Chondrocyte (in vitro differentiated cells): ENCODE data around the gene DUSP22. TPM values are rescaled to one million over a fixed set of nuclear protein-coding genes. Genes with fewer than 3 reads are reported as not detected.

Experiments used
- DNase-seq: peaks from one replicate; pipeline ENCODE4 v3.0.0; 2021; ENCODE audit warnings: mixed read lengths, low spot score
- H3K27ac Mint-ChIP-seq: one replicate; pipeline ENCODE4 v1.8.0; 2021; ENCODE audit warnings: mild to moderate bottlenecking, moderate library complexity, mixed read lengths; ENCODE audit not compliant: unreplicated experiment
- H3K27me3 Mint-ChIP-seq: 2 replicates; pipeline ENCODE4 v1.8.0; 2021; ENCODE audit warnings: low read depth, mixed read lengths
- H3K36me3 Mint-ChIP-seq: 2 replicates; pipeline ENCODE4 v1.8.0; 2021; ENCODE audit warnings: low read depth, mixed read lengths
- H3K4me1 Mint-ChIP-seq: 2 replicates; pipeline ENCODE4 v1.8.0; 2021; ENCODE audit warnings: low read depth, mild to moderate bottlenecking, mixed read lengths
- H3K4me3 Mint-ChIP-seq: one replicate; pipeline ENCODE4 v1.8.0; 2021; ENCODE audit warnings: mild to moderate bottlenecking, moderate library complexity, mixed read lengths; ENCODE audit not compliant: unreplicated experiment
- H3K9me3 Mint-ChIP-seq: 2 replicates; pipeline ENCODE4 v1.8.0; 2021; ENCODE audit warnings: low read depth, mixed read lengths
- CTCF ChIP-seq: fragments of 200-600 bp; sonication (generic); IDR thresholded peaks from 2 replicates; pipeline ENCODE4 v1.5.0; 2021; ENCODE audit warnings: antibody characterized with exemption, mild to moderate bottlenecking, moderate library complexity
- total RNA-seq: library from RNA; stranded (reverse); gene quantifications from 3 replicates; pipeline ENCODE4 v1.2.1, GENCODE V29; 2021

DUSP22 gene
- total RNA-seq, 1 donor from 2014 or later: 34.2 TPM

GRCh38 chr6:382883-383810 lies 90.9 kb downstream of the DUSP22 start:
- Mint-ChIP-seq H3K27ac (no peak overlapping the region), H3K4me1 (no peaks in the 10 kb centered on the region), H3K27me3 (peaks cover 41% of the 10 kb centered on the region), H3K9me3 (peaks cover 4% of the 10 kb centered on the region), H3K4me3 (no peak overlapping the region), H3K36me3 (no peaks in the 10 kb centered on the region)
- no peak for TF ChIP-seq CTCF
- DNase-seq: no peak

- TF ChIP-seq CTCF: no peak
- Mint-ChIP-seq H3K36me3 (no peaks in the 10 kb centered on the region), H3K4me1 (no peaks in the 10 kb centered on the region), H3K27me3 (peaks cover 44% of the 10 kb centered on the region), H3K27ac (no peak overlapping the region), H3K4me3 (no peak overlapping the region), H3K9me3 (peaks cover 4% of the 10 kb centered on the region)
- DNase-seq: no peak
These were observed 91.6 kb downstream of the DUSP22 start for GRCh38 chr6:383856-384255.

GRCh38 chr6:384898-385297 lies 92.6 kb downstream of the DUSP22 start:
- peaks cover 4% of the 10 kb centered on the region for H3K9me3 Mint-ChIP-seq
- H3K27me3 Mint-ChIP-seq: peaks cover 54% of the 10 kb centered on the region
- H3K27ac Mint-ChIP-seq: no peak overlapping the region
- no peak overlapping the region for H3K4me3 Mint-ChIP-seq
- no peaks in the 10 kb centered on the region for H3K4me1 Mint-ChIP-seq
- no peaks in the 10 kb centered on the region for H3K36me3 Mint-ChIP-seq
- no peak for DNase-seq
- no peak for TF ChIP-seq CTCF

GRCh38 chr6:385614-386013 lies 93.3 kb downstream of the DUSP22 start:
- Mint-ChIP-seq H3K9me3 (peaks cover under 1% of the 10 kb centered on the region), H3K4me3 (no peak overlapping the region), H3K4me1 (no peaks in the 10 kb centered on the region), H3K36me3 (no peaks in the 10 kb centered on the region), H3K27ac (no peak overlapping the region), H3K27me3 (peaks cover 54% of the 10 kb centered on the region)
- DNase-seq: no peak
- no peak for TF ChIP-seq CTCF

- TF ChIP-seq CTCF: no peak
- Mint-ChIP-seq H3K27me3 (peaks cover 59% of the 10 kb centered on the region), H3K27ac (no peak overlapping the region), H3K4me1 (peaks cover 7% of the 10 kb centered on the region), H3K9me3 (no peaks in the 10 kb centered on the region), H3K4me3 (no peak overlapping the region), H3K36me3 (peaks cover 1% of the 10 kb centered on the region)
- DNase-seq: no peak
These were observed 94.5 kb downstream of the DUSP22 start for GRCh38 chr6:386688-387266.
